Diencephalon (tissue), 1 donor: ENCODE results near the gene KRTAP10-9. TPM values are rescaled to one million over a fixed set of nuclear protein-coding genes. Genes with fewer than 3 reads are reported as not detected.

ENCODE experiments used
- total RNA-seq: library from RNA; depleted of rRNA; stranded (reverse); fragments of >200 nt; gene quantifications from one replicate; pipeline ENCODE4 v1.2.3, GENCODE V29; 2014

The KRTAP10-9 gene
- total RNA-seq: not detected

GRCh38 chr21:44626673-44627143 is at the start of gene KRTAP10-9:
Gene KRTAP10-9 (plus strand): TSS chr21:44627093. CDS start chr21:44627172, 79 bp downstream.

GRCh38 chr21:44580231-44580821 is 46.6 kb upstream of the KRTAP10-9 start, which contains the start of gene KRTAP10-5:
Gene KRTAP10-5 (minus strand): TSS chr21:44580604. CDS start chr21:44580578, 26 bp downstream.

GRCh38 chr21:44592446-44593311 is 34.2 kb upstream of the KRTAP10-9 start, which contains the start of gene KRTAP10-6:
Gene KRTAP10-6 (minus strand): TSS chr21:44592505. CDS start chr21:44592484, 21 bp downstream.

GRCh38 chr21:44600118-44600978 is 26.5 kb upstream of the KRTAP10-9 start, which contains the start of gene KRTAP10-7:
Gene KRTAP10-7 (plus strand): TSS chr21:44600597. CDS start chr21:44600622, 25 bp downstream.

GRCh38 chr21:44612029-44612486 is 14.8 kb upstream of the KRTAP10-9 start, which contains the start of gene KRTAP10-8:
Gene KRTAP10-8 (plus strand): TSS chr21:44612079. CDS start chr21:44612101, 22 bp downstream.

GRCh38 chr21:44637018-44637850 is 10.3 kb downstream of the KRTAP10-9 start, which contains the start of gene KRTAP10-10:
Gene KRTAP10-10 (plus strand): TSS chr21:44637356. CDS start chr21:44637418, 62 bp downstream.

GRCh38 chr21:44646366-44647221 is 19.7 kb downstream of the KRTAP10-9 start, which contains the start of gene KRTAP10-11:
Gene KRTAP10-11 (plus strand): TSS chr21:44646414. CDS start chr21:44646459, 45 bp downstream.

GRCh38 chr21:44654576-44655175 is 27.8 kb downstream of the KRTAP10-9 start, which contains the start of gene KRTAP12-4:
Gene KRTAP12-4 (minus strand): TSS chr21:44654659. CDS start chr21:44654614, 45 bp downstream.

GRCh38 chr21:44657635-44658540 is 31.0 kb downstream of the KRTAP10-9 start, which contains the start of gene KRTAP12-3:
Gene KRTAP12-3 (plus strand): TSS chr21:44657932. CDS start chr21:44657980, 48 bp downstream.

GRCh38 chr21:44666401-44667320 is 39.8 kb downstream of the KRTAP10-9 start, which contains the start of gene KRTAP12-2:
Gene KRTAP12-2 (minus strand): TSS chr21:44666927. CDS start chr21:44666886, 41 bp downstream.

Other genes starting within 250 kb of the KRTAP10-9 start
- 5.8 TPM for gene LRRC3, start 171.6 kb upstream of the KRTAP10-9 start, total RNA-seq
- not detected for gene KRTAP10-1, start 86.9 kb upstream of the KRTAP10-9 start, total RNA-seq
- gene KRTAP10-2, start 75.6 kb upstream of the KRTAP10-9 start, total RNA-seq: not detected
- not detected for gene KRTAP10-3, start 68.3 kb upstream of the KRTAP10-9 start, total RNA-seq
- not detected for gene KRTAP10-4, start 53.4 kb upstream of the KRTAP10-9 start, total RNA-seq
- not detected for gene KRTAP10-5, start 46.5 kb upstream of the KRTAP10-9 start, total RNA-seq
- not detected for gene KRTAP10-6, start 34.6 kb upstream of the KRTAP10-9 start, total RNA-seq
- not detected for gene KRTAP10-7, start 26.5 kb upstream of the KRTAP10-9 start, total RNA-seq
- gene KRTAP10-8, start 15.0 kb upstream of the KRTAP10-9 start, total RNA-seq: not detected
- not detected for gene KRTAP10-10, start 10.3 kb downstream of the KRTAP10-9 start, total RNA-seq
- not detected for gene KRTAP10-11, start 19.3 kb downstream of the KRTAP10-9 start, total RNA-seq
- not detected for gene KRTAP12-4, start 27.6 kb downstream of the KRTAP10-9 start, total RNA-seq
- gene KRTAP12-3, start 30.8 kb downstream of the KRTAP10-9 start, total RNA-seq: not detected
- gene KRTAP12-2, start 39.8 kb downstream of the KRTAP10-9 start, total RNA-seq: not detected
- gene KRTAP12-1, start 55.1 kb downstream of the KRTAP10-9 start, total RNA-seq: not detected
- not detected for gene KRTAP10-12, start 70.1 kb downstream of the KRTAP10-9 start, total RNA-seq
- 0.23 TPM for gene TSPEAR, start 84.5 kb downstream of the KRTAP10-9 start, total RNA-seq
- gene UBE2G2, start 174.7 kb downstream of the KRTAP10-9 start, total RNA-seq: 74.0 TPM
- gene SUMO3, start 191.0 kb downstream of the KRTAP10-9 start, total RNA-seq: 109 TPM
- gene PTTG1IP, start 246.6 kb downstream of the KRTAP10-9 start, total RNA-seq: 117 TPM